DND-41 (cell line): ENCODE data around the gene SOSTDC1.

Experiments
- ATAC-seq: fragments of 200-7000 bp; cut with Tn5 transposase; 3 replicates; pipeline ENCODE4 v1.9.1; 2021; ENCODE audit warnings: low read depth; ENCODE audit not compliant: insufficient read depth
- DNase-seq: peaks from one replicate; pipeline ENCODE4 v3.0.0-alpha.2; 2020
- H2AFZ ChIP-seq: 2 replicates; pipeline ENCODE4 v1.6.0; 2012; ENCODE audit warnings: low read depth, low read length
- H3K27ac ChIP-seq: 2 replicates; pipeline ENCODE4 v1.5.1; 2012; ENCODE audit warnings: low read length, inconsistent platforms
- H3K27me3 ChIP-seq: fragments of 200-600 bp; sonication (generic); 2 replicates; pipeline ENCODE4 v1.6.0; 2012; ENCODE audit warnings: low read length, mild to moderate bottlenecking, inconsistent platforms; ENCODE audit not compliant: insufficient read depth, poor library complexity
- H3K36me3 ChIP-seq: 2 replicates; pipeline ENCODE4 v1.5.1; 2012; ENCODE audit warnings: low read length, inconsistent platforms; ENCODE audit not compliant: insufficient read depth
- H3K4me1 ChIP-seq: 2 replicates; pipeline ENCODE4 v1.5.1; 2012; ENCODE audit warnings: mild to moderate bottlenecking, low read length; ENCODE audit not compliant: insufficient read depth
- H3K4me2 ChIP-seq: 2 replicates; pipeline ENCODE4 v1.6.0; 2012; ENCODE audit warnings: mild to moderate bottlenecking, moderate library complexity, low read length, inconsistent platforms; ENCODE audit not compliant: insufficient read depth
- H3K4me3 ChIP-seq, 2 experiments: fragments of 200-600 bp in 1 of 2; shearing (Covaris generic) in 1 of 2; 2 replicates each; pipeline ENCODE4 v1.5.1; 2012 to 2016; ENCODE audit warnings: inconsistent platforms in 2 of 2, low read length in 2 of 2, mild to moderate bottlenecking in 2 of 2, low read depth in 1 of 2, moderate library complexity in 1 of 2
- H3K79me2 ChIP-seq: 2 replicates; pipeline ENCODE4 v1.6.0; 2012; ENCODE audit warnings: low read length, inconsistent platforms; ENCODE audit not compliant: insufficient read depth
- H3K9ac ChIP-seq: 2 replicates; pipeline ENCODE4 v1.6.0; 2012; ENCODE audit warnings: low read depth, mild to moderate bottlenecking, inconsistent platforms, low read length, moderate library complexity
- H3K9me3 ChIP-seq: 2 replicates; pipeline ENCODE4 v1.5.1; 2012; ENCODE audit warnings: low read length, moderate library complexity, mild to moderate bottlenecking, inconsistent platforms; ENCODE audit not compliant: insufficient read depth, severe bottlenecking
- H4K20me1 ChIP-seq: 2 replicates; pipeline ENCODE4 v1.6.0; 2012; ENCODE audit warnings: low read length; ENCODE audit not compliant: insufficient read depth
- CTCF ChIP-seq: IDR thresholded peaks from 2 replicates; pipeline ENCODE4 v1.5.1; 2012; ENCODE audit warnings: borderline replicate concordance, low read length, moderate library complexity, mild to moderate bottlenecking; ENCODE audit not compliant: poor library complexity, severe bottlenecking; ENCODE audit errors: extremely low read depth
- EZH2 ChIP-seq: IDR thresholded peaks from 3 replicates; pipeline ENCODE4 v1.6.1; 2012; ENCODE audit warnings: borderline replicate concordance, low read depth, mild to moderate bottlenecking, moderate library complexity, low read length, inconsistent platforms; ENCODE audit not compliant: severe bottlenecking

The SOSTDC1 gene

GRCh38 chr7:16494955-16495719 lies 29.6 kb upstream of the SOSTDC1 start:
- Histone ChIP-seq H3K36me3 (no peaks in the 10 kb centered on the region), H3K4me1 (no peaks in the 10 kb centered on the region), H3K79me2 (no peaks in the 10 kb centered on the region), H3K4me3 (no peak overlapping the region), H3K4me2 (no peak overlapping the region), H3K9me3 (no peaks in the 10 kb centered on the region), H3K27ac (no peak overlapping the region), H3K27me3 (no peaks in the 10 kb centered on the region), H4K20me1 (no peaks in the 10 kb centered on the region), H2AFZ (no peak overlapping the region), H3K9ac (no peak overlapping the region)
- TF ChIP-seq EZH2, result no peak
- TF ChIP-seq CTCF, result no peak
- no peak for DNase-seq
- no peak for ATAC-seq

- Histone ChIP-seq H3K4me3 (no peak overlapping the region), H3K36me3 (no peaks in the 10 kb centered on the region), H3K4me1 (no peaks in the 10 kb centered on the region), H2AFZ (no peak overlapping the region), H3K27ac (no peak overlapping the region), H3K79me2 (no peaks in the 10 kb centered on the region), H3K9me3 (no peaks in the 10 kb centered on the region), H3K9ac (no peak overlapping the region), H3K27me3 (no peaks in the 10 kb centered on the region), H4K20me1 (no peaks in the 10 kb centered on the region), H3K4me2 (no peak overlapping the region)
- no peak for ATAC-seq
- DNase-seq, result no peak
- TF ChIP-seq CTCF (no peak), EZH2 (no peak)
Observed at GRCh38 chr7:16494551-16494950, 29.0 kb upstream of the SOSTDC1 start.

- H3K27ac ChIP-seq, result no peak overlapping the region
- H3K79me2 ChIP-seq, result no peaks in the 10 kb centered on the region
- H4K20me1 ChIP-seq, result no peaks in the 10 kb centered on the region
- TF ChIP-seq CTCF (no peak), EZH2 (no peak)
- H3K4me1 ChIP-seq, result no peaks in the 10 kb centered on the region
- no peak overlapping the region for H3K9ac ChIP-seq
- H3K9me3 ChIP-seq, result no peaks in the 10 kb centered on the region
- no peak overlapping the region for H3K4me3 ChIP-seq
- no peaks in the 10 kb centered on the region for H3K36me3 ChIP-seq
- DNase-seq (no peak), ATAC-seq (no peak)
- no peak overlapping the region for H2AFZ ChIP-seq
- H3K27me3 ChIP-seq, result no peaks in the 10 kb centered on the region
- H3K4me2 ChIP-seq, result no peak overlapping the region
Observed at GRCh38 chr7:16493266-16493665, 27.7 kb upstream of the SOSTDC1 start.
